DMS53 treated with DMSO at 0.1 percent for 48 hours (cell line): ENCODE data around the gene TLDC2.

ENCODE experiments used
- DNase-seq: peaks from one replicate; lab custom pipeline; 2025; ENCODE audit not compliant: unreplicated experiment; lab: John Stamatoyannopoulos, UW

TLDC2 gene

DNA sequence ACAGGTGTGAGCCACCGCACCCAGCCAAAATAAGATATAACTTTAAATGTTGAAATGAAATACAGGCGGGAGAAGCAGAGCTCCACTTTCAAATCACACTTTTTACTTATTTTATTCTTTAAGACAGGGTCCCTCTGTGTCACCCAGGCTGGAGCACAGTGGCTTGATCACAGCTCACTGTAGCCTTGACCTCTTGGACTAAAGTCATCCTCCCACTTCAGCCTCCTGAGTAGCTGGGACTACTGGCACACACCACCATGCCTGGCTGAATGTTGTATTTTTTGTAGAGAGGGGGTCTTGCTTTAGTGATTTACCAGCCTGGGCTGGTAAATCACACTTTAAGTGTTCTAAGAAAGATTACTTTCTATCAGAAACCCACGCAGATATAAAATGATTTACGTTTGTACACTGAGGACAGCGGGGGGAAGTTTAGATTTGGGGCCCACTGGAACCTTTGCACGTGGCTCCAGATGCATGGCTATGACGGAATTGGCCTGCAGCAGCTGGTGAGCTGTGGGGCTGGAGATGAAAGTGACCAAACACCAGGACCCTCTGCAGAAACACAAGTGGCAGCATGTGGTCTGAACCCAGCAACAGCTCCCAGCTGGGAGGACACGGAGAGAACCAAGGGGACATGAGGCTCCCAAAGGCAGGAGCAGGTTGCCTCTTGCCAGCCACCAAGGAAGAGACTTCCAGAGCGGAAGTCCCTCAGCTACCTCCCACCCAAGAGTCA lies 26.4 kb upstream of the TLDC2 start:
- no peak for DNase-seq

DNA sequence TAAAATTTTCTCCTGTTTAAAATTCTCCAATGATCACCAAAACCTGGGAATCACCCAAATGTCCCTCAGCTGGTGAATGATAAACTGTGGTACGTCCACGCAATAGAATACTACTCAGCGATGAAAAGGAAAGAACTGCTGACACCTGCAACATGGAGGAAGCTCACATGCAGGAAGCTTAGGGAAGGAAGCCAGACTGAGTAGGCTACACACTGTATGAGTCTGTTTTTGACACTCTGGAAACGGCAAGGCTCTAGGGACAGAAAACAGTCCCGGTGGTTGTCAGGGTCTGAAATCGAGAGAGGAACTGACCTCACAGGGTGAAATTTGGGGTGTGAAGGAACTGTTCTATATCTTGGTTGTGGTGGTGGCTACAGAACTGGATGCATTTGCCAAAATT lies 25.2 kb upstream of the TLDC2 start:
- DNase-seq, result no peak

DNA sequence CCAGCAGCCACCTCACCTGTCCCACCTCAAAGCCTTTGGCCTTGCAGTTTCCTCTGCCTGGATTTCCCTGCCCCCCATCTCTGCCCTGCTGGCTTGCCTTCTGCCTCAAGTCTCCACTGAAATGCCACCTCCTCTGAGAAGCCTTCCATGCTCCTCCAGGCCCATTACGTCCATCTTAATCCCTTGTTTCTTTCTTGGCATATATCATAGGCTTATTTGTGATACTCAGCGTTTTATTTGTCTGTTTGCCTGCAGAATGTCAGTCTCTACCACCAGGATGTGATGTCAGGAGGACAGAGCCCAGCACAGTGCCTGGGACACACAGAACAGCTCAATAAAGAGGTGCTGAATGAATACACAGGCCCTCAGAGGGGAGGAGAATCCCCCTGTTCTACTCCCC lies 24.4 kb upstream of the TLDC2 start:
- no peak for DNase-seq

DNA sequence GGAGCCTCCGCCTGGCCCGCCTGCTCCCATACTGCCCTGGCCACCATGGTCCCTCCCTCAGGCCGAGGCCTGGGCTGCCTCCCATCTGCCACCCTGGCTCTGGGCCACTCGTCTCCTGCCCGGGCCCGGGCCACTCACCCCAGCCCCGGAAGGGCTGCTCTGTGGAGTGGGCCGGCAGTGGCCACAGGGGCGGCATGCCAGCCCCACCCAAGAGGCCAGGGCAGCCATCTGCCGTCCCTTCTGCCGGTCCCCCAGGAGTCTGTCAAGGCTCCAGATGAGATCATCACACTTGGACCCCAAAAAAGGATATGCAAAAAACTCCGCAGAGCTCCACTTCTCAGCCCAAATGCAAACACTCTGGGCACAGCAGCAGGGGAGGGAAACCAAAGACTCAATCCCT lies 23.8 kb upstream of the TLDC2 start:
- no peak for DNase-seq

DNA sequence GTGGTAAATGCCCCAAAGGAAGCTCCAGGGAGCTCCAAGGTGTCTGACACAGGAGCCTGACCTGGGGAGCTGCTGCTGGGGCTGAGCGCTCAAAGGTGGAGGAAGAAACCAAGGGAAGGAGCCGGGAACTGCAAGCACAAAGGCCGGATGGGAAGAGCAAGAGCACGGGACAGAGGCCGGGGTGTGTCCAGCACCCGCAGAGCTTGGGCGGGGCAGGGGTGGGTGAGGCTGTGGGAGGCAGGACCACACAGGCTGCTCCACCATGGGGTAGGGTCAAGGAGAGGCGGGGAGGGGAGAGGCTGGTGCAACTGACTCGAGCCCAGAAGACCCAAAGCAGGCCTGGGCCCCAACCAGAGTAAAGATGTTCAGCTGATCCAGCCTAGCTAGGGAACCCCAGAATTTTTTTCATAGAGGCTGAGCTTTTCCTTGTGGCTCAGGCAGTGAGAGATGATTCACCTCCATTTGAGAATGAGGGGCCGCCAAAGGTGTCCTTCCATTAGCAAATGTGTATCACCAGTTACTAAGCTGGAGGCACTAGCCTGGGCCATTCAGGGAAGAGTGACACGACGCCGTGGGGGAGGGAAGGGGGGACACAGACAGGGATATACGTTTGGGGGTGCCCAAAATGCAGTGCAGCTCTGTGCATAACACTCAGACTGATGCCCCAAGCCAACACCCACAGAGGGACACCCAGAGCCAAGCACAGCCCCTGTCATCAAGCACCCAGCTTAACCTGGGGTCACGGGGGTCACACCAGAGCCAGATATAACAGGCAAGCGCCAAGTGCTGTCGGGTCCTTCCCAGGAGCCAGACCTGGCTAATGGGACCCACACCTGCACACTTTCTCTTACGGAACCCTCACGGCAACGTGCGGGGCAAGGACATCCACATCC lies 21.3 kb upstream of the TLDC2 start:
- no peak for DNase-seq

DNA sequence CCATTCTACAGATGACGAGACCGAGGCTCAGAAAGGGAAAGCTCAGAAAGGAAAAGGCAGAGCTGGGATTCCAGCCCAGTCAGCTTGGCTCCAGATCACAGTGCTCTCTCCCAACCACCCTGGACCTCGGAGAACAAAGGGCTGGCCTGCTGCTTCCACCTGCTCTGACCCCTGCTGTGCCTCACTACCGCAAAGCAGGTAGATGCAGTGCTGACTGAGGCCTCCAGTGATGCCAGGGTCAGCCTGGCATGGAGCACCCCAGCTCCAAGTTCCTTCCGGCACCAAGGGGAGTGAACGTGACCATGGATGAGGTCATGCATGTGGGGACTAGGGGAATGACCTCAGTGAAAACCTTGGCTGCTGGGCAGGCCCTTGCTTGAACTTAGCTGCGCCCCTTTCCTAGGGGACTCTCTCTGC lies 20.7 kb upstream of the TLDC2 start:
- no peak for DNase-seq

DNA sequence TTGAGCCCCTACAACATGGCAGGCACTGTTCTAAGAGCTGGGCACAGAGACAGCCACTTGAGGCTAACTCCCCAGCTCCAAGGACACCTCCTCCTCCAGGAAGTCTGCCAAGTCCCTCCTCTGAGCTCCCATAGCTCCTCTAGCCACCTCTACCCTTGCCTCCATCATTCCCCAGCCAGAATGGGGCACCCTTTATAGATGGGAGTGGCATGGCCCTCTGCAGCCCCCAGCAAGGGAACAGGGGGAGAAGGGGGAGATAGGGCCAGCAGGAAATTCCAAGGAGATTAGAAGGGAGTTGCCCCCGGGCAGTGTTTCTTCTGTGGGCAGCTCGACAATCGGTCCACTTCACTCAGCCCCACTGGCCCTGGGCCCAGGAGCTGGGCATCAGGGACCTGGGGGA lies 19.7 kb upstream of the TLDC2 start:
- no peak for DNase-seq

DNA sequence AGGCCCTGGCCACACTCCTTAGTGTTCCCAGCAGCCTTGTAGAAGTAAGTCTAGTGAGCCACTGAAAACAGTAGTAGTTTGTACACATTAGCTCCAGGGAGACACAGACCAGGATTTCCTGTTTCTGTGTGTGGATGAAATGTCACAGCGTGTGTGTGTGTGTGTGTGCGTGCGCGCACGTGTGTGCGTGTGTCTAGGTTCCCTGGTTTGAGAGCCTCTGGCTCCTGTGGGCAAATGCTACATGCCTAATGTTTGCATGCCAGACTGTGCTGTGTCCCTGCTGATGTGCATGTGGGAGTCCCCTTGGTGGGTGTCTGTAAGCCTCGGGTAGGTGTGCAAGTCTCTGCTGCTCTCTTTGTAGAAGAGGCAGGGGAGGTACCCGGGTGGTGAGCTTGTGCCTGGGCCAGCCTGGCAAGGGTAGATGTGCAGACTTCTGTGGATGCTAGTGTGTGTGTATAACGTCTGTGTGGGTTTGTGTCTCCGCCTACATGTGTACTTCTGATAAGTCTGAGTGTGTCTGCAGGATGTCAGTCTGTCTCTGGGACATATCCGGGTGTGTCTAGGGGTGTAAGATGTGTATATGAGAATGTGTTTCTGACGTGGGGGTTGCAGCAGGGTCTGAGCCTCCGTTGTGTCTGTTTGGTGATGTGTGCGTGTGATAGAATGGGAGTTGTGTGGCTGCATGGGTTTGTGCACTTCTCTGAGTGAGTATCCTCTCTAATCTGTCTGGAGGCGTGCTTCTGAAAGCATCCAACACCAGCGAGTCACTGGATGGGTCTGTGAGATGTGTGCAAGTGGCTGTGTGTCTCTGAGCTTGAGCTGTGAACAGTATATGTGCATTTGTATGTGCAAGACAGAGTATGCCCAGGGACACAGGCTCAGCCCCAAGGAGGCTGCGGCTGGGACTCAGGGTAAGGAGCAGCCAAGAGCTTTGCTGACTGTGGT lies 19.0 kb upstream of the TLDC2 start:
- DNase-seq, result no peak

DNA sequence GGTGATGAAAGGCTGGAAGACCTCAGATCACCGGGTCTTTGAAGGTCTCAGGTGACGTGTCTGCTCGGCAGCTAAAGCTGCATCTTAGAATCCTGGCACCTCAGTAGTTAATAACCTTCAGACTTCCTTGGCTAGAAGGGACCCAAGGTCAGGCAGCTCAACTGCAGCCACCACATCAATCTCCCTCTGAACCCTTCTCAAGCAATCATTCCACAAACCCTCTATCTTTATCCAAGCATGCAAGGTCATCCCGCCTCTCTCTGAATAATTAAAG lies 16.7 kb upstream of the TLDC2 start:
- no peak for DNase-seq

DNA sequence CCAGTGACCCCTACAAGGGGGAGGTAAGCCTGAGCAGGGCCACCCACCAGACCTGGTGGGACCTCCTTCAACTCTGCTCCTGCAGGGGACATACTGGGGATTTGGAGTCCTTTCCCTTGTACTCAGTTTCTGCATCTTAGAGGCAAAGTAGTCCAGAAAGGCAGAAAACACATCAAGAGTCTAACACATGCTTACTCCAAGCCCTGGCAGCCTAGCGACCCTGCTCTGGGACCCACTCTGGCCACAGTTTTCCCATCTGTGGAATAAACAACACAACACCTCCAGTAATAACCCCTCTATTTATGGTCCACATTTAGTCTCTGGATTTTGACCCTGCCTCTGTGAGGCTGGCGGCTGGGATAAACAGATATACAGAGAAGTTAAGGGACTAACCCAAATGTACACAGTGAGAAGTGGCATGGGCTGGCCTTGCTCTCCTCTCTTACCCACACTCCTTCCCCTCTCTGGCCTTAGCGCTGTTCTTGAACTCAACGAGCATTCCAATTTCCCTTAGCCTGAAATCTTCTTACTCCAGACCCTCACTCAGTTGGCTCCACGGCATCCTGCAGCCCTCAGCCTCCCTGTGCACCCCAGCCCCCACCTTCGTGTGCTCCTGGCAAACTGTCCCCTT lies 16.1 kb upstream of the TLDC2 start:
- no peak for DNase-seq

DNA sequence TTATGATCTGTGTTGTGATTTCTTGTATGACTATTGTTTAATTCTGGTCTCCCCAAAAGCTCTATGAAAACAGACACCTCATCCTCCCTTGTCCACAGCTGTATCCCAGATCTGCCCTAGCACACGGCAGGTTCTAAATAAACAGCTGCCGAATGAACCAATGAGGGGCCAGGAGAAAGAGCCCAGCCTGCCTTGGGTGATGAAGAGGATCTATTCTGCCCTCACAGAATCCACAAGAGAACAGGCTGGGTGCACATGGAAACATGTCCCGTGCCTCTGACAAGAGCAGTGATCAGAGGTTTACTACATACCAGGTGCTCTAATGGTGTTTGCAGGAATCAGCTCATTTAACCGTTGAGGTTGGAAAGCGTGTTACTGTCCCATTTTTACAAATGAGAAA lies 15.6 kb upstream of the TLDC2 start:
- DNase-seq, result no peak

DNA sequence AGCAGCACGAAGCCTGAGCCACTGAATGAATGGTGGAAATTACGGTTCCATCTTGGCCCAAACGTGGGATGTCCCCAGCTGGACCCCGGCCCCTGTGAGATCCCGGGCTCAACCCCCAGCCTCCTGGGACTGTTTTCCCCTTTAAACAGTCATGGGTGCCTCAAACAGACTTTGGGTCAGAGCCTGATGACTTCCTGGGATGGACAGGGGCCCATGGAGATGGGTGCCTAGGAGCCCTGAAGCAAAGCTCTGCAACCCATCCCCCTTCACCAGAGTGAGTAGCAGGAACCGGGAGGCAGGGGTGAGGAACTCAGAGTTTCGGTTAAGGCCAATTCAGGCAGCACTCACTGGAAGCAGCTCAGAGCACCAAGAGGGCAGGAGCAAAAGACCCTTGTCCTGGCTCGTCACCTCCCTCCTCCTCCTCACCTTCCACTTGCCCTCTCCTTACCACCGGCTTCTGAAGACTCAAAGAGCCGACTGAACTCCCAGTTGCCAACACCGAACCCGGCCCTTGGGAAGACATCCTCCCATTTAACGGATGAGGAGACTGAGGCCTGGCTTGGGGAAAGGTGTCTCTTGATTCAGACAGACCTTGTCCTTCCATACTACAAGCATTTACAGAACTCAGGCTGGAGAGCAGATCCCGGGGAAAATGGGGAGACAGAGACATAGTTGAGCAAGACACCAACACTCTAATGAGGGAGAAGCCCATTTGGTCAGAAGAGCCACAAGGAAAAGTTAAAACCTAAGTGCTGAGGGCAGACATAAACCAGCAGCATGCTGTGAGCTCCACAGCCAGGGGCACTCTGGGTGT lies 14.9 kb upstream of the TLDC2 start:
- DNase-seq, result no peak

DNA sequence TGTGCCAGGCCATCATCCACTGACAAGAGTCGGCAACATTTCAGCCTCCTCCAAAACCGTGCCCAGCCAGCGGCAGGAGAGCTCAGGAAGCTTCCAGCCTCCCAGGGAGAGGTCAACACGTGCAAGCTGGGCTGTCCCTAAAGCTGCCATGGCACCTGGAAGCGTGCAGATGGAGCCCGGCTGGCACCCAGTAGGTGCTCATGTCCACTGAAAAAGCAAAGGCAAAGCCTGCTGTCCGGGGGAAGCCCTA lies 14.4 kb upstream of the TLDC2 start:
- DNase-seq, result no peak

DNA sequence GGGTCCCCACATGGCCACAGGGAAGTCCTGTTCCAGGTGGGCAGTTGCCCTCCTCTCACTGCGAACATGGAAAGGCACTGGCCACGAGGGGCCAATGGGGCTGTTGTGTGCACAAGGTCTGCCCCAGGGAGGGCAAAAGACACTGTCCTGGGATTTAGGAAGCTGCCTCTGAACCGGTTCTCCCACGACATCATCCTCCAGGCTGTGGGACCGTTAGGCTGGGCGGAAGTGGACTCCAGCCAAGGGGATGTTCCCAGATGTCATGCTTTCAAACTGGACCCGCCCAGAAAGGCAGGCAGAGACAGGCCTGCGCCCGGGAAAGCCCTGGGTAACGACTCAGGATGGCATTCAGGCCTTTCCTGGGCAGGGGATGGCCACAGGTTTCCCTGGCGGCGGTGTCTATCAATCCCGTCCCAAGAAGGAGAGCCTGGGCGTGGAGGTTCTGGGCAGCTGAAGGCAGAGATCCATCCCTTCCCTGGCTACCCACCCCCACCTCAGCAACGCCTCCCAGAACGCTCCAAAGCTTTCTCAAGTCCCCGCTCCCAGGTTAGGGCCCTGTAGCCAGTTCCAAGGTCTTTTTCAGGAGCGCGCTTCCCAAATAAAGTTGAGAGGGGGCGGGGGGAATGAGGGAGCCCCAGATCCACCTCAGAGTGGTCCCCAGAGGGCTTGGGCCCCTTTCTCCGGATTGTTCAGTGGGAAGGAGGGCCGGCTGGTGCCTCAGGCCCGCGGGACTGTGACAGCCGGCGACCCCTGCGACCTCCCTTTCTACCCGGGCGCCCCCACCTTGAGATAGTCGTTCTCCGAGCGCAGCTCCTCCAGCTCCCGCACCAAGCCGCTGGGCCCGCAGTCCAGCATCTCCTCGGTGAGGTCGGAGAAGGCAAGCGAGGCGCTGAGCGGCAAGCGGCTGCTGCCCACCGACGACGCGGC lies 13.8 kb upstream of the TLDC2 start:
- DNase-seq, result peak; percentile 28

DNA sequence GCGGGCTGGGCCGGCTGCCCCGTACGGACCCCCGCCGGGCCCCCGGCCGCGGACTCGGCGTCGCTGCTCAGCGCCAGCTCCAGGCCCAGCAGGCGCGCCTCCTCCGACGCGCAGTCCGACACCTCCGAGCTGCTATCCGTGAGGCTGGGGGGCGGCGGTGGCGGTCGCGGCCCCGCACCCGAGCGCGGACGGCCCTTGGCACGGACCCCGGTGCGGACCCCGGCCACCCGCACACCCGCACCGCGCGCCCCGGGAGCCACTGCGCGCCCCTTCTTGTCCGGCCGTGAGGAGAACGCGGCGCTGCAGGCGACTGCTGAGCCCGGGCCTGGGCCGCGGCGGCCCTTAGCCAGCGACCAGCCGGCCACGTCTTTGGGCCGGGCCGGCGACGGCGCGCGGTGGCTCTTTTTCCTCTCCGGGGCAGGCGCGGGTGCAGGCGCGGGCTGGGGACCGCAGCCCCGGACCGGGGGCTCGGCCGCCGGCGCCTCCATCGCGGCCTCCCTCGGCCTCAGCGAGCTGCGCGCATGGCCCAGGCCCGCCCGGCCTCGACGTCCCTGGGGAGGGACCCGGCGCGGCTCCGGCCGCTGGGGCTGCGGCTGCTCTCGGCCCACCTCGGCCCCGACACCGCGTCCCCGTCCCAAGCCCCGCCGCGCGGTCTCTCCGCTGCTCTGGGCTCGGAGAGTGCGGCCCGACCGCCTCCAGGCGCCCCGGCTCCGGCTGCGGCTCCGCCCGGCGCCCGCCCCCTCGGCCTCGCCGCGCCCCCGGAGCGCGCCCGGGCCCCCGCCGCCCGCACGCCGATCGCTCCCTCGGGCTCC lies 12.9 kb upstream of the TLDC2 start:
- DNase-seq, result no peak

DNA sequence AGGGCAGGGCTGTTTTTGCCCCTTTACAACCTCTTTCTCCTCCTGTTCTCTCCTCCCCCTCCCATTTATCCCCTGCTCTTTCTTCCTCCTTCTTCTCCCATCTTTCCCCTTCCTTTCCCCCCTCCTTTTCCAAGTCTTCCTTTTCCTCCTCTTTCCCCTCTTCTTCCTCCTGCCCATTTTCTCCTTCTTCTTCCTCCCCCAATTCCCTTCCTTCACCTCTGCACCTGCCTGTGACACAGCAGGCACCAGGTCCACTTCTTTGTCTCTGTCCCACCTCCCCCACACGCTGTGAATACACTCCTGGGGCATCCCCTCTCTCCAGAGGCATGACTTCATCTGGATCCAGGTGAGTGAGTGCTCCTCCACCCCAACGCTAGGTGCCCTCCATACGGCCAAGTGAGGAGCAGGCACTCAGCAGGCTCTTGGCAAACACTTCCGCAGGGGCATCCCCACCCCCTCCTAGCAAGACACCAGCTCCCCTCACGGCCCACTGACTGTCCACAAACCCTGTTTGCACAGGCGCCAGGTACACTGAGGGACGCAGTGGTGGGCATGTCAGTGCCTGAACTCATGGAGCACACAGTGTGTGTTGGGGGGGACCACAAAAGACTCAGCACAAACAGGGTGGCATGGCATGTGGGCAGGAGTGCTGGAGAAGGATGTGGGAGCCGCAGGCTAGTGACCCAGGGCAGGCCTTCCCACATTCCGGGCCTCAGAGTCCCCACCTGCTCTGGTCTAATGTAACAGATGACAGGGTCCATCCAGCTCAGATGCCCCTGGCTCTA lies 10.7 kb upstream of the TLDC2 start:
- DNase-seq, result no peak

DNA sequence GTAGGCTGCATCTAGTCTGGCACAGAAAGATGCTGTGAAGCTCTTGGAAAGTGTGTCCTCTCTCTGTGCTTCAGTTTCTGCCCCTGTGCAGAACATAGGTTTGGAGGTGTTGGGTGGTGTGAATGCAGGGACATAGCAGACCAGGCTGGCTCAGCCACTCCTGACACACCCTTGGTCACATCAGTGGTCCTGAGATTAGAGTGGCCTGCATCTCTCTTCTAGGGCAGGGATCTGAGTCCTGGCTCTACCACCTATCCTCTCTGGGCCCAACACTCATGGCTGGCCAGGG lies 10.1 kb upstream of the TLDC2 start:
- DNase-seq, result no peak

DNA sequence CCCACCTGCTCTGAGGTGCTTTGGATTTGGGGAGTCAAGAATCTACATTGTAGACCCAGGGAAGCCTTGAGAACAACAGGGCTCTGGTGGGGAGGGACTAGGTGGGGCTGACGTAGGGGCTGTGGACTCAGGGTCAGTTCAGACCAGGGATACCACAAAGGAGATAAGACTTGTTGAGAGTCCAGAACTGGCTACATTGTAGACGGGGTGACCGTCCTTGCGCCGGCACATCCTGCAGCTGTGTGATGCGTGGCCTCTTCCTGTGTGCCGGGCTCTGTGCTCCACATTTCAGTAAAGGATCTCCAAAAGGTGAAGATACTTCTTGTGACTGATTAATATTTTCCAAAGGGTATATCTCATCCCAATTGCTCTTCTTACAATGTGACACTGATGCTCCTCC lies 9.8 kb upstream of the TLDC2 start:
- DNase-seq, result no peak
